GM12878 (cell line): ENCODE results near the gene DNAJC17. TPM values are rescaled to one million over a fixed set of nuclear protein-coding genes. Genes with fewer than 3 reads are reported as not detected.

Experiments used
- ATAC-seq: fragments of 200-7000 bp; cut with Tn5 transposase; 3 replicates; pipeline ENCODE4 v1.9.1; 2020; ENCODE audit warnings: mild to moderate bottlenecking, moderate library complexity
- BruUV-seq: library from RNA; stranded (reverse); fragments of 400-500 nt; replicated peaks from 2 replicates; lab custom pipeline; 2021; lab: Mats Ljungman, UMichigan
- CTCF ChIA-PET: fragments of 300-600 bp; sonication (Branson Sonifier 250); formaldehyde crosslinking; extraction: SDS; loops from one replicate; lab custom pipeline; 2021; ENCODE audit warnings: inconsistent platforms; lab: Yijun Ruan, JAX
- POLR2A ChIA-PET: fragments of 350-600 bp; formaldehyde crosslinking; extraction: SDS; loops from one replicate; lab custom pipeline; 2021; ENCODE audit warnings: inconsistent platforms; lab: Charles Lee
- RAD21 ChIA-PET: fragments of 300-600 bp; sonication (Branson Sonifier 250); formaldehyde crosslinking; loops from one replicate; lab custom pipeline; 2023; ENCODE audit warnings: antibody characterized with exemption; ENCODE audit not compliant: unreplicated experiment; lab: Charles Lee
- SMC1A ChIA-PET: fragments of 300-600 bp; sonication (Branson Sonifier 250); formaldehyde crosslinking; loops from one replicate; lab custom pipeline; 2023; ENCODE audit not compliant: unreplicated experiment, uncharacterized antibody; lab: Charles Lee
- DNase-seq: peaks from one replicate; pipeline ENCODE4 v3.0.0-alpha.2; 2011; ENCODE audit warnings: low read depth, low spot score
- FAIRE-seq: peaks from 3 replicates; lab custom pipeline; 2011; peaks lifted over from hg19 to GRCh38; lab: Jason Lieb, UNC
- H2AFZ ChIP-seq: 2 replicates; pipeline ENCODE4 v1.6.0; 2011; ENCODE audit warnings: low read depth, low read length, control low read depth; ENCODE audit not compliant: control insufficient read depth
- H3K27ac ChIP-seq: 2 replicates; pipeline ENCODE4 v1.5.1; 2011; ENCODE audit warnings: control low read depth; ENCODE audit not compliant: control insufficient read depth, insufficient read depth
- H3K27me3 ChIP-seq, 2 experiments: replicated peaks in 1 of 2; 2 replicates each; pipeline versions ENCODE4 v1.6.0 to v1.6.1; 2011; ENCODE audit warnings: low read length in 1 of 2; ENCODE audit not compliant: control insufficient read depth in 2 of 2, insufficient read depth in 2 of 2
- H3K36me3 ChIP-seq, 2 experiments: 2 replicates each; pipeline ENCODE4 v1.5.1; 2011; ENCODE audit warnings: low read length in 1 of 2; ENCODE audit not compliant: control insufficient read depth in 2 of 2, insufficient read depth in 2 of 2
- H3K4me1 ChIP-seq: 2 replicates; pipeline ENCODE4 v1.6.1; 2011; ENCODE audit warnings: mild to moderate bottlenecking, low read length, moderate library complexity, mixed read lengths; ENCODE audit not compliant: control insufficient read depth, insufficient read depth
- H3K4me2 ChIP-seq: 2 replicates; pipeline ENCODE4 v1.6.0; 2011; ENCODE audit warnings: control low read depth; ENCODE audit not compliant: control insufficient read depth, insufficient read depth
- H3K4me3 ChIP-seq: fragments of 200-600 bp; sonication (generic); 2 replicates; pipeline ENCODE4 v1.5.1; 2016
- H3K79me2 ChIP-seq: 2 replicates; pipeline ENCODE4 v1.6.0; 2011; ENCODE audit warnings: low read length; ENCODE audit not compliant: control insufficient read depth, insufficient read depth
- H3K9ac ChIP-seq: 2 replicates; pipeline ENCODE4 v1.8.0; 2011; ENCODE audit warnings: low read length, control low read depth, mixed read lengths; ENCODE audit not compliant: control insufficient read depth, insufficient read depth
- H3K9me3 ChIP-seq: replicated peaks from 3 replicates; pipeline ENCODE4 v1.5.1; 2011; ENCODE audit warnings: mild to moderate bottlenecking, low read length; ENCODE audit not compliant: control insufficient read depth, insufficient read depth
- H4K20me1 ChIP-seq: 2 replicates; pipeline ENCODE4 v1.6.0; 2011; ENCODE audit not compliant: control insufficient read depth, insufficient read depth
- ATF7 ChIP-seq: fragments of 450-650 bp; IDR thresholded peaks from 2 replicates; pipeline ENCODE4 v1.6.1; 2016; ENCODE audit warnings: low read depth, mild to moderate bottlenecking
- CBX5 ChIP-seq: sonication (generic); IDR thresholded peaks from 2 replicates; pipeline ENCODE4 v1.6.1; 2016; ENCODE audit warnings: low read depth, moderate library complexity, mild to moderate bottlenecking, inconsistent platforms
- CEBPB ChIP-seq, 2 experiments: fragments of 150-350 bp in 1 of 2; IDR thresholded peaks; 2 replicates each; pipeline ENCODE4 v1.6.1; 2012 to 2014; ENCODE audit warnings: low read depth in 2 of 2, low read length in 2 of 2, borderline replicate concordance in 1 of 2, inconsistent platforms in 1 of 2
- CHD2 ChIP-seq: IDR thresholded peaks from 2 replicates; pipeline ENCODE4 v1.6.1; 2011; ENCODE audit warnings: low read depth, low read length, improper control_type of control experiment, borderline replicate concordance
- MEF2B ChIP-seq: fragments of 450-650 bp; IDR thresholded peaks from 2 replicates; pipeline ENCODE4 v1.6.1; 2018; ENCODE audit warnings: mild to moderate bottlenecking, moderate library complexity; ENCODE audit not compliant: partially characterized antibody, poor library complexity, severe bottlenecking
- MTA2 ChIP-seq: fragments of 450-650 bp; IDR thresholded peaks from 2 replicates; pipeline ENCODE4 v1.6.1; 2016; ENCODE audit warnings: low read depth, mild to moderate bottlenecking, moderate library complexity
- NBN ChIP-seq: fragments of 450-650 bp; IDR thresholded peaks from 2 replicates; pipeline ENCODE4 v1.6.1; 2016
- NFYA ChIP-seq: IDR thresholded peaks from 2 replicates; pipeline ENCODE4 v1.6.1; 2011; ENCODE audit warnings: low read depth, mild to moderate bottlenecking, low read length, improper control_type of control experiment, borderline replicate concordance
- SUZ12 ChIP-seq: fragments of 200-600 bp; sonication (generic); IDR thresholded peaks from one replicate; pipeline ENCODE4 v1.6.1; 2018; ENCODE audit warnings: antibody characterized with exemption, mild to moderate bottlenecking; ENCODE audit not compliant: unreplicated experiment
- TCF7 ChIP-seq: IDR thresholded peaks from 2 replicates; pipeline ENCODE4 v1.6.1; 2014; ENCODE audit warnings: antibody characterized with exemption, borderline replicate concordance
- ZNF207 ChIP-seq: fragments of 450-650 bp; IDR thresholded peaks from 2 replicates; pipeline ENCODE4 v1.6.1; 2014; ENCODE audit warnings: antibody characterized with exemption, mild to moderate bottlenecking, borderline replicate concordance
- WGBS: methylation state at CpG from one replicate; pipeline ENCODE4 v1.1.6; 2016; ENCODE audit warnings: low lambda C conversion rate; ENCODE audit not compliant: insufficient replicate concordance, insufficient coverage; ENCODE audit errors: missing lambda C conversion rate; 5-methylcytosine and 5-hydroxymethylcytosine counted together
- in situ Hi-C: fragments of 300-500 bp; cut with MboI; formaldehyde crosslinking; loops from 9 replicates; pipeline ENCODE4 v1.14.3; 2018; ENCODE audit warnings: mixed read lengths
- intact Hi-C: fragments of 100-400 bp; cut with micrococcal nuclease; formaldehyde crosslinking; loops from one replicate; pipeline ENCODE4 v1.14.2; 2022; ENCODE audit not compliant: unreplicated experiment
- polyA plus RNA-seq, 11 experiments: library from polyadenylated mRNA; depleted of rRNA in 4 of 11; unstranded in 6 of 11; stranded (reverse) in 5 of 11; fragments of >200 nt; fragmentation: Nextera tagmentation in 4 of 11; fragmentation: Illumina TruSeq in 1 of 11; extraction: Ambion mirVana in 4 of 11; extraction: Trizol in 1 of 11; gene quantifications; 1 replicate in 1 of 11; 2 replicates in 10 of 11; pipeline versions ENCODE4 v1.2.1 to v1.2.3, GENCODE V29; 2011 to 2016; ENCODE audit warnings: inconsistent platforms in 2 of 11, missing spikeins in 2 of 11, low read depth in 1 of 11
- total RNA-seq, 4 experiments: library from RNA; depleted of rRNA in 3 of 4; stranded (reverse); fragments of >200 nt in 3 of 4; fragmentation: Illumina TruSeq in 1 of 4; extraction: Trizol in 1 of 4; gene quantifications; 2 replicates each; pipeline versions ENCODE4 v1.2.1 to v1.2.3, GENCODE V29; 2013 to 2021
- TF ChIP-seq, protein P1 (sequence below): fragments of 450-650 bp; formaldehyde crosslinking; IDR thresholded peaks from 2 replicates; pipeline ENCODE4 v1.4.0; 2022; ENCODE audit warnings: mild to moderate bottlenecking, moderate library complexity
- TF ChIP-seq, protein P2 (sequence below): fragments of 450-650 bp; IDR thresholded peaks from 2 replicates; pipeline ENCODE4 v1.6.1; 2017; ENCODE audit warnings: mild to moderate bottlenecking, low read depth, inconsistent platforms; ENCODE audit not compliant: poor library complexity, severe bottlenecking
- TF ChIP-seq, protein P3 (sequence below): IDR thresholded peaks from 2 replicates; pipeline ENCODE4 v1.6.1; 2012; ENCODE audit warnings: low read depth, low read length, improper control_type of control experiment

The DNAJC17 gene
- total and polyA plus RNA-seq, 10 of the 15 experiments (the other 5 are each of a cell fraction or from before 2014, with no cell fraction given) = 6.1 to 62.8 (median 45.4) TPM

DNA sequence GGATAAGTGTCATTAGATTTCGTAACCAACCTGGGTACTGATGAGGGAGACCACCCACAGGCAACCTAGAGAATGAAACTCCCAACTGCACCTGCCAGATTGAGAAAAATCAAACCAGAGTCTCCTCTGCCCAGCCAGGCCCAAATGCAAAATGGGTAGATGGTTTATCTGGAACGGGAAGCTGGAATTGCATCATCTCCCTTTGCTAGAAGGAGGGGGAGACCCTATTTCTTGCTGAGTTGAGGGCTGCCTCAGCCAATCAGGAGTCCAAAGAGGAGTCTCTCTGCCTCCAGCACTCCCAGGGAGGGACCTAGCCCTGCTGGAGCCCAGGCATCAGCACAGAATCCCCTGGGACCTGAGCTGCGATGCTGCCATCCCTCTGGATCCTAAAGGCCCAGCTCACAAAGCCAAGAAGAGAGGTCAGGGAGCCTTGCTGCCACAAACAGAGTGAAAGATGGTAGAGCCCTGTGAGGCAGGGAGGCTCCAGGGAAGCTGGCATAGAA lies 60.3 kb downstream of the DNAJC17 start:
- H3K4me2 ChIP-seq = no peak overlapping the region
- H3K4me1 ChIP-seq = peaks cover 9% of the 10 kb centered on the region
- intact Hi-C loops = loop anchor here (5.0 kb wide), 1 partner anchor 35 kb away; no protein-coding TSS in a partner anchor
- in situ Hi-C loops = no loop called here
- no peak for FAIRE-seq
- ChIA-PET POLR2A (interaction anchor here (0.8 kb wide), 1 partner anchor 59 kb away, joined by 5 read pairs; no protein-coding TSS in a partner anchor), RAD21 (interaction anchor here (0.6 to 2.3 kb wide), 9 partner anchors 8 to 157 kb away, joined by 3 to 14 read pairs (median 3); partner anchors contain the start of gene SPINT1), SMC1A (interaction anchor here (0.7 to 2.3 kb wide), 8 partner anchors 24 to 145 kb away, joined by 3 to 22 read pairs (median 4); no protein-coding TSS in a partner anchor), CTCF (interaction anchor here (0.7 to 3.3 kb wide), 11 partner anchors 11 to 147 kb away, joined by 3 to 37 read pairs (median 6); partner anchors contain the start of genes C15orf62 and VPS18)
- no peak overlapping the region for H3K27ac ChIP-seq
- H4K20me1 ChIP-seq = no peaks in the 10 kb centered on the region
- H3K9ac ChIP-seq = no peak overlapping the region
- DNase-seq = no peak
- H2AFZ ChIP-seq = no peak overlapping the region
- no peak for ATAC-seq
- H3K27me3 ChIP-seq = no peaks in the 10 kb centered on the region
- no peaks in the 10 kb centered on the region for H3K9me3 ChIP-seq
- H3K4me3 ChIP-seq = no peak overlapping the region
- WGBS = 79% methylated on average over 3 of the region's 3 CpGs
- H3K36me3 ChIP-seq = peaks cover 16 to 18% of the 10 kb centered on the region in 2 experiments
- peaks cover under 1% of the 10 kb centered on the region for H3K79me2 ChIP-seq
- BruUV-seq = no TSS peak
- TF ChIP-seq SUZ12 (no peak), NBN (no peak), MEF2B (no peak), ATF7 (no peak), CBX5 (no peak), MTA2 (no peak), TCF7 (no peak), CHD2 (no peak), ZNF207 (no peak), NFYA (no peak), CEBPB (IDR thresholded peaks at IDR 0.05; ENCODE audit: borderline replicate concordance in 1 of 2, low read depth in 2 of 2, low read length in 2 of 2) (no peak)
- TF ChIP-seq, protein P1, sequence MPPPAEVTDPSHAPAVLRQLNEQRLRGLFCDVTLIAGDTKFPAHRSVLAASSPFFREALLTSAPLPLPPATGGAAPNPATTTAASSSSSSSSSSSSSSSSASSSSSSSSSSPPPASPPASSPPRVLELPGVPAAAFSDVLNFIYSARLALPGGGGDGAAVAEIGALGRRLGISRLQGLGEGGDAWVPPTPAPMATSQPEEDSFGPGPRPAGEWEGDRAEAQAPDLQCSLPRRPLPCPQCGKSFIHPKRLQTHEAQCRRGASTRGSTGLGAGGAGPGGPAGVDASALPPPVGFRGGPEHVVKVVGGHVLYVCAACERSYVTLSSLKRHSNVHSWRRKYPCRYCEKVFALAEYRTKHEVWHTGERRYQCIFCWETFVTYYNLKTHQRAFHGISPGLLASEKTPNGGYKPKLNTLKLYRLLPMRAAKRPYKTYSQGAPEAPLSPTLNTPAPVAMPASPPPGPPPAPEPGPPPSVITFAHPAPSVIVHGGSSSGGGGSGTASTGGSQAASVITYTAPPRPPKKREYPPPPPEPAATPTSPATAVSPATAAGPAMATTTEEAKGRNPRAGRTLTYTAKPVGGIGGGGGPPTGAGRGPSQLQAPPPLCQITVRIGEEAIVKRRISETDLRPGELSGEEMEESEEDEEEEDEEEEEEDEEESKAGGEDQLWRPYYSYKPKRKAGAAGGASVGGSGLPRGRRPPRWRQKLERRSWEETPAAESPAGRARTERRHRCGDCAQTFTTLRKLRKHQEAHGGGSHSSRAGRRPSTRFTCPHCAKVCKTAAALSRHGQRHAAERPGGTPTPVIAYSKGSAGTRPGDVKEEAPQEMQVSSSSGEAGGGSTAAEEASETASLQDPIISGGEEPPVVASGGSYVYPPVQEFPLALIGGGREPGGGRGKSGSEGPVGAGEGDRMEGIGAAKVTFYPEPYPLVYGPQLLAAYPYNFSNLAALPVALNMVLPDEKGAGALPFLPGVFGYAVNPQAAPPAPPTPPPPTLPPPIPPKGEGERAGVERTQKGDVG = no peak
- TF ChIP-seq, protein P2, sequence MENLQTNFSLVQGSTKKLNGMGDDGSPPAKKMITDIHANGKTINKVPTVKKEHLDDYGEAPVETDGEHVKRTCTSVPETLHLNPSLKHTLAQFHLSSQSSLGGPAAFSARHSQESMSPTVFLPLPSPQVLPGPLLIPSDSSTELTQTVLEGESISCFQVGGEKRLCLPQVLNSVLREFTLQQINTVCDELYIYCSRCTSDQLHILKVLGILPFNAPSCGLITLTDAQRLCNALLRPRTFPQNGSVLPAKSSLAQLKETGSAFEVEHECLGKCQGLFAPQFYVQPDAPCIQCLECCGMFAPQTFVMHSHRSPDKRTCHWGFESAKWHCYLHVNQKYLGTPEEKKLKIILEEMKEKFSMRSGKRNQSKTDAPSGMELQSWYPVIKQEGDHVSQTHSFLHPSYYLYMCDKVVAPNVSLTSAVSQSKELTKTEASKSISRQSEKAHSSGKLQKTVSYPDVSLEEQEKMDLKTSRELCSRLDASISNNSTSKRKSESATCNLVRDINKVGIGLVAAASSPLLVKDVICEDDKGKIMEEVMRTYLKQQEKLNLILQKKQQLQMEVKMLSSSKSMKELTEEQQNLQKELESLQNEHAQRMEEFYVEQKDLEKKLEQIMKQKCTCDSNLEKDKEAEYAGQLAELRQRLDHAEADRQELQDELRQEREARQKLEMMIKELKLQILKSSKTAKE = no peak
- TF ChIP-seq, protein P3, sequence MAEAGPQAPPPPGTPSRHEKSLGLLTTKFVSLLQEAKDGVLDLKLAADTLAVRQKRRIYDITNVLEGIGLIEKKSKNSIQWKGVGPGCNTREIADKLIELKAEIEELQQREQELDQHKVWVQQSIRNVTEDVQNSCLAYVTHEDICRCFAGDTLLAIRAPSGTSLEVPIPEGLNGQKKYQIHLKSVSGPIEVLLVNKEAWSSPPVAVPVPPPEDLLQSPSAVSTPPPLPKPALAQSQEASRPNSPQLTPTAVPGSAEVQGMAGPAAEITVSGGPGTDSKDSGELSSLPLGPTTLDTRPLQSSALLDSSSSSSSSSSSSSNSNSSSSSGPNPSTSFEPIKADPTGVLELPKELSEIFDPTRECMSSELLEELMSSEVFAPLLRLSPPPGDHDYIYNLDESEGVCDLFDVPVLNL = no peak
